Activated CD4-positive, alpha-beta T cell treated with anti-CD3 and anti-CD28 coated beads, Interleukin-2, amount 50 U/mL, for 16 hours (primary cell): Measurements from ENCODE around the gene TRMT2A.
"Not testable (repeated sequence)": the region's sequence is repeated elsewhere in the genome, so short reads cannot be mapped to it uniquely, and the experiment has no call there.

ENCODE experiments used
- DNase-seq: peaks from one replicate; pipeline ENCODE4 v3.0.0-alpha.2; 2020

The TRMT2A gene

GRCh38 chr22:20116951-20117632 lies at the start of gene TRMT2A:
TRMT2A (minus strand) TSS chr22:20117226; CDS start chr22:20116906, 320 bp downstream.
- peak; percentile 98 for DNase-seq

- no peak for DNase-seq
Measured at GRCh38 chr22:20166703-20167102, 49.7 kb upstream of the TRMT2A start.

- DNase-seq = no peak
Measured at GRCh38 chr22:20165913-20166312, 48.9 kb upstream of the TRMT2A start.

- no peak for DNase-seq
Measured at GRCh38 chr22:20165421-20165820, 48.4 kb upstream of the TRMT2A start.

- no peak for DNase-seq
Measured at GRCh38 chr22:20164863-20165262, 47.8 kb upstream of the TRMT2A start.

GRCh38 chr22:20160041-20160440 lies 43.0 kb upstream of the TRMT2A start:
- no peak for DNase-seq

- DNase-seq = not testable (repeated sequence)
Measured at GRCh38 chr22:20159531-20159930, 42.5 kb upstream of the TRMT2A start.

- no peak for DNase-seq
Measured at GRCh38 chr22:20159076-20159475, 42.0 kb upstream of the TRMT2A start.

GRCh38 chr22:20158391-20159036 lies 41.5 kb upstream of the TRMT2A start:
- no peak for DNase-seq

GRCh38 chr22:20157430-20158183 lies 40.6 kb upstream of the TRMT2A start:
- DNase-seq = no peak

- peak; percentile 84 for DNase-seq
Measured at GRCh38 chr22:20156611-20157429, 39.8 kb upstream of the TRMT2A start.

- no peak for DNase-seq
Measured at GRCh38 chr22:20156042-20156389, 39.0 kb upstream of the TRMT2A start.

GRCh38 chr22:20155330-20156041 lies 38.5 kb upstream of the TRMT2A start:
- no peak for DNase-seq

GRCh38 chr22:20154602-20155187 lies 37.7 kb upstream of the TRMT2A start:
- DNase-seq = no peak

GRCh38 chr22:20153945-20154344 lies 36.9 kb upstream of the TRMT2A start:
- no peak for DNase-seq

- DNase-seq = no peak
Measured at GRCh38 chr22:20152464-20152890, 35.5 kb upstream of the TRMT2A start.

GRCh38 chr22:20151276-20151588 lies 34.2 kb upstream of the TRMT2A start:
- no peak for DNase-seq

- DNase-seq = no peak
Measured at GRCh38 chr22:20150381-20151275, 33.6 kb upstream of the TRMT2A start, which contains the start of gene CCDC188. CCDC188 (minus strand) TSS chr22:20151055; CDS start chr22:20150986, 69 bp downstream.

GRCh38 chr22:20149257-20150250 lies 32.5 kb upstream of the TRMT2A start:
- no peak for DNase-seq

GRCh38 chr22:20148414-20148813 lies 31.4 kb upstream of the TRMT2A start:
- no peak for DNase-seq
